Fibroblast of the aortic adventitia (primary cell): ENCODE results near the gene TULP1. TPM values are rescaled to one million over a fixed set of nuclear protein-coding genes. Genes with fewer than 3 reads are reported as not detected.

ENCODE experiments used
- DNase-seq: peaks from one replicate; pipeline ENCODE4 v3.0.0-alpha.2; 2010; ENCODE audit warnings: low read depth
- H3K4me3 ChIP-seq: 2 replicates; pipeline ENCODE4 v1.5.1; 2011; ENCODE audit warnings: low read depth, mild to moderate bottlenecking, control low read depth, low read length, moderate library complexity
- CTCF ChIP-seq: IDR thresholded peaks from 2 replicates; pipeline ENCODE4 v1.5.1; 2011; ENCODE audit warnings: mild to moderate bottlenecking, low read length, control low read depth, inconsistent platforms; ENCODE audit not compliant: insufficient read depth
- total RNA-seq: library from RNA; depleted of rRNA; stranded (reverse); fragments of >200 nt; gene quantifications from 2 replicates; pipeline ENCODE4 v1.2.3, GENCODE V29; 2012; ENCODE audit warnings: low replicate concordance

The TULP1 gene
- total RNA-seq, 1 donor: not detected

GRCh38 chr6:35477551-35478179 is 35.0 kb downstream of the TULP1 start:
- no peak for DNase-seq
- no peak for TF ChIP-seq CTCF
- H3K4me3 ChIP-seq: no peak overlapping the region

- H3K4me3 ChIP-seq: no peak overlapping the region
- no peak for DNase-seq
- TF ChIP-seq CTCF: no peak
Observed at GRCh38 chr6:35477028-35477427, 35.7 kb downstream of the TULP1 start.

GRCh38 chr6:35476004-35476403 is 36.7 kb downstream of the TULP1 start:
- TF ChIP-seq CTCF: no peak
- no peak for DNase-seq
- no peak overlapping the region for H3K4me3 ChIP-seq

GRCh38 chr6:35475573-35475972 is 37.1 kb downstream of the TULP1 start:
- TF ChIP-seq CTCF: no peak
- no peak for DNase-seq
- no peak overlapping the region for H3K4me3 ChIP-seq

GRCh38 chr6:35474942-35475570 is 37.6 kb downstream of the TULP1 start:
- no peak overlapping the region for H3K4me3 ChIP-seq
- no peak for DNase-seq
- TF ChIP-seq CTCF: no peak

- TF ChIP-seq CTCF: no peak
- no peak overlapping the region for H3K4me3 ChIP-seq
- no peak for DNase-seq
Observed at GRCh38 chr6:35474131-35474941, 38.4 kb downstream of the TULP1 start.
